ENCODE data around the gene EMX1. TPM values are rescaled to one million over a fixed set of nuclear protein-coding genes. Genes with fewer than 3 reads are reported as not detected.
A peak's percentile ranks its signal among the peaks of the same experiment; 100 is the strongest.

Gene EMX1
- total RNA-seq, 4 donors from 2014 or later, result not detected

DNA sequence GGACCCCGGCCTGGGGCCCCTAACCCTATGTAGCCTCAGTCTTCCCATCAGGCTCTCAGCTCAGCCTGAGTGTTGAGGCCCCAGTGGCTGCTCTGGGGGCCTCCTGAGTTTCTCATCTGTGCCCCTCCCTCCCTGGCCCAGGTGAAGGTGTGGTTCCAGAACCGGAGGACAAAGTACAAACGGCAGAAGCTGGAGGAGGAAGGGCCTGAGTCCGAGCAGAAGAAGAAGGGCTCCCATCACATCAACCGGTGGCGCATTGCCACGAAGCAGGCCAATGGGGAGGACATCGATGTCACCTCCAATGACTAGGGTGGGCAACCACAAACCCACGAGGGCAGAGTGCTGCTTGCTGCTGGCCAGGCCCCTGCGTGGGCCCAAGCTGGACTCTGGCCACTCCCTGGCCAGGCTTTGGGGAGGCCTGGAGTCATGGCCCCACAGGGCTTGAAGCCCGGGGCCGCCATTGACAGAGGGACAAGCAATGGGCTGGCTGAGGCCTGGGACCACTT, 16.4 kb downstream of the EMX1 start:
- 92% methylated on average over 11 of the region's 12 CpGs for WGBS
- TF ChIP-seq, protein P1, sequence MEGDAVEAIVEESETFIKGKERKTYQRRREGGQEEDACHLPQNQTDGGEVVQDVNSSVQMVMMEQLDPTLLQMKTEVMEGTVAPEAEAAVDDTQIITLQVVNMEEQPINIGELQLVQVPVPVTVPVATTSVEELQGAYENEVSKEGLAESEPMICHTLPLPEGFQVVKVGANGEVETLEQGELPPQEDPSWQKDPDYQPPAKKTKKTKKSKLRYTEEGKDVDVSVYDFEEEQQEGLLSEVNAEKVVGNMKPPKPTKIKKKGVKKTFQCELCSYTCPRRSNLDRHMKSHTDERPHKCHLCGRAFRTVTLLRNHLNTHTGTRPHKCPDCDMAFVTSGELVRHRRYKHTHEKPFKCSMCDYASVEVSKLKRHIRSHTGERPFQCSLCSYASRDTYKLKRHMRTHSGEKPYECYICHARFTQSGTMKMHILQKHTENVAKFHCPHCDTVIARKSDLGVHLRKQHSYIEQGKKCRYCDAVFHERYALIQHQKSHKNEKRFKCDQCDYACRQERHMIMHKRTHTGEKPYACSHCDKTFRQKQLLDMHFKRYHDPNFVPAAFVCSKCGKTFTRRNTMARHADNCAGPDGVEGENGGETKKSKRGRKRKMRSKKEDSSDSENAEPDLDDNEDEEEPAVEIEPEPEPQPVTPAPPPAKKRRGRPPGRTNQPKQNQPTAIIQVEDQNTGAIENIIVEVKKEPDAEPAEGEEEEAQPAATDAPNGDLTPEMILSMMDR (IDR thresholded peaks at IDR 0.05), result no peak
- no peak for TF ChIP-seq EP300 (IDR thresholded peaks at IDR 0.05)
- TF ChIP-seq POLR2A (IDR thresholded peaks at IDR 0.05; ENCODE audit: low read depth), result no peak
- no peak for TF ChIP-seq POLR2AphosphoS5 (IDR thresholded peaks at IDR 0.05)
- no peak for DNase-seq (ENCODE audit: extremely low spot score)
- intact Hi-C loops (cut with DNase I), result no loop called here
- no peaks in the 10 kb centered on the region for H3K36me3 ChIP-seq
- H3K27ac ChIP-seq (replicated peaks in 1 of 4), result no peak overlapping the region
- H3K4me1 ChIP-seq, result peaks cover 0 to 16% (median 12%) of the 10 kb centered on the region in 4 donors
- H3K4me3 ChIP-seq, result no peak overlapping the region
- peaks cover 0 to 56% (median 6%) of the 10 kb centered on the region in 4 donors for H3K27me3 ChIP-seq
- H3K9me3 ChIP-seq, result no peaks in the 10 kb centered on the region

DNA sequence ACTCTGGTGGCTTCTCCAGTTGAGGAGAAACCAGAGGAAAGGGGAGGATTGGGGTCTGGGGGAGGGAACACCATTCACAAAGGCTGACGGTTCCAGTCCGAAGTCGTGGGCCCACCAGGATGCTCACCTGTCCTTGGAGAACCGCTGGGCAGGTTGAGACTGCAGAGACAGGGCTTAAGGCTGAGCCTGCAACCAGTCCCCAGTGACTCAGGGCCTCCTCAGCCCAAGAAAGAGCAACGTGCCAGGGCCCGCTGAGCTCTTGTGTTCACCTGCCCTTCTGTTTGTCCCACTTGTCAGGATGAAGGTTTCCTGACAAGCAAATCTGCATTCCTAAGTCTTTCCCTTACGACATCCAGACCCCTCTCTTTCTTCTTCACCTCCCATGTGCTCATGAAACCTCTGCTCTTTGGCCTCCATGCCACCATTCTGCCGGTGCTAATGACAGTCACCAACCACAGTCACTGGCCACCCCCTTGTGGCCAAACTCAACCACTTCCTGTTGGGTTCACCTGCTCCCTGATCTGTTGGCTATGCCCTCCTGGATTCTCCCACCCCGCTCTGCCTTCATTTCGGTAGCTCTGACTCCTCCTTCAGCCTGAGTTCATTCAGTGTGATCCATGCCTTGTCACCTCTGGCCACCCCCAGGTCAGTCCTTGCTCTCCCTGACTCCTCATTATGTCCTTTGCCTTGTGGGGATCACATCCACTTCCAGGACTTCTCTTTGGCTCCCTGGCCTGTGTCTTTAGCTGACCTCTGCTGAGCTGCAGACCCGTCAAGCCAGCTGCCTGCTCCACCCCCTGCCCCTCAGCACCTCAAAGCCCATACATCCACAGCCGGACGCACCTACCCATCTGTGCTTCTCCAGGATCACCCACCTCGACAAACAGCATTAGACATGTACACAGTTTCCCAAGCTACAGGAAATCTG, 17.6 kb downstream of the EMX1 start:
- 89% methylated on average over 14 of the region's 14 CpGs for WGBS
- no peak for DNase-seq (ENCODE audit: extremely low spot score)

DNA sequence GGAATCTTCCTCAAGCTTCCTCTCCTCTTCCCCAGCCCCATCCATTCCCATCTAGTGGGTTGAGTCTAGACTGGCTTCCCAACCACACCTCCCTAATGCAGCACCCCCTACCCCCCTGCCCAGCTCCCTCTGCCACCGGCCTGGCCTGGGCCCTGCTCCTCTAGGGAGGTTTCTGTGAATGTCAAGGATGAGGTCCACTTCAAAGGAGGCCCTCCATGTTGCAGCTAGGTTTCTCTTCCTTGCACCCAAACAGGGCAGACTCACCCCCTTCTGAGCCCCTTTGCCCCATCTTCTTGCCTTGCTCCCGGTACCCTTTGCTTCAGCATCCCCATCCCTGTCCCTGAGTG, 18.3 kb downstream of the EMX1 start:
- TF ChIP-seq POLR2AphosphoS5 (IDR thresholded peaks at IDR 0.05), result no peak
- no peak for TF ChIP-seq EP300 (IDR thresholded peaks at IDR 0.05)
- TF ChIP-seq, protein P1 (IDR thresholded peaks at IDR 0.05), result no peak
- no peak for TF ChIP-seq POLR2A (IDR thresholded peaks at IDR 0.05; ENCODE audit: low read depth)
- no peak for DNase-seq (ENCODE audit: extremely low spot score)
- 96% methylated on average over 2 of the region's 2 CpGs for WGBS

More for the DNA sequence above, 17.6 kb downstream of the EMX1 start:
- H3K4me3 ChIP-seq, result no peak overlapping the region
- no peaks in the 10 kb centered on the region for H3K36me3 ChIP-seq
- peaks cover 0 to 44% (median 0%) of the 10 kb centered on the region in 4 donors for H3K27me3 ChIP-seq
- no peak overlapping the region for H3K27ac ChIP-seq (replicated peaks in 1 of 4)
- TF ChIP-seq, protein P1 (IDR thresholded peaks at IDR 0.05), result peak in 1 of 3 experiments; percentile 5
- TF ChIP-seq EP300 (IDR thresholded peaks at IDR 0.05), result no peak
- TF ChIP-seq POLR2A (IDR thresholded peaks at IDR 0.05; ENCODE audit: low read depth), result no peak
- no peak for TF ChIP-seq POLR2AphosphoS5 (IDR thresholded peaks at IDR 0.05)
- peaks cover 0 to 16% (median 12%) of the 10 kb centered on the region in 4 donors for H3K4me1 ChIP-seq
- intact Hi-C loops (cut with DNase I), result no loop called here
- H3K9me3 ChIP-seq, result no peaks in the 10 kb centered on the region

DNA sequence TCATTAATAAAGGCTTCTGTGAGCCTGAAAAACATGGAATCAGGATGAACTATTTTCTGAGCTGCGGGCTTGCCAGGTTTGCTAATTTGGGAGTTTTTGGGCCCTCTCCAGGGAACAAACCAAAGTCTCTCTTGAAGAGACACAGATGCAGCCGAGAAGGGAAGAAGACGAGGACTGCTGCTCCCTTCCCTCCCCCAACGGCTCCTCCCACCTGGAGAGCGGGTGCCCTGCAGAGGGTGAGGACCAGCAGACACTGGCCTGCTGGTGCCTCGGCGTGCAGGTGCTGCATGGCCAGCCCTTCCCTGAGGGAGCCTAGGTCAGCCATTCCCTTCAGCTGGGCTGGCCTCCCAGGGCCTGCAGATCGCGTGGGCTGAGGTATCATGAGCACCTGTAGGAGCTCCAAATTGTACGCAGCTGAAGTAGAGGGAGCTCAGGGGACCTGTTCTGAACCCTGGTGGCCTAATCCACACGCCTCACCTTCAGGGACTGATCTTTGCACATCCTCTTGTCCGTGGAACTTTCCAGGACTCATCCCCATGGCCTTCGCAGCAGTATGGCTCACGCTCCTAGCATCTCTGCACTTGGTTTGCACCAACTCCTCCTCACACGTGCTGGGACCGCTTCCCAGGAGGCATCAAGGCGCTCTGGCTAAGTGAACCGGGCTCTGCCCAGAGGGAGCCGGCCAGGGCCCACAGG, 19.5 kb downstream of the EMX1 start:
- intact Hi-C loops (cut with DNase I), result no loop called here
- DNase-seq (ENCODE audit: extremely low spot score), result no peak

More for the DNA sequence above, 18.3 kb downstream of the EMX1 start:
- H3K36me3 ChIP-seq, result no peaks in the 10 kb centered on the region
- no peak overlapping the region for H3K27ac ChIP-seq (replicated peaks in 1 of 4)
- peaks cover 0 to 16% (median 12%) of the 10 kb centered on the region in 4 donors for H3K4me1 ChIP-seq
- H3K9me3 ChIP-seq, result no peaks in the 10 kb centered on the region
- no peak overlapping the region for H3K4me3 ChIP-seq
- peaks cover 0 to 40% (median 0%) of the 10 kb centered on the region in 4 donors for H3K27me3 ChIP-seq
- intact Hi-C loops (cut with DNase I), result no loop called here

More for the DNA sequence above, 19.5 kb downstream of the EMX1 start:
- peaks cover 0 to 16% (median 12%) of the 10 kb centered on the region in 4 donors for H3K4me1 ChIP-seq
- H3K9me3 ChIP-seq, result no peaks in the 10 kb centered on the region
- TF ChIP-seq EP300 (IDR thresholded peaks at IDR 0.05), result no peak
- TF ChIP-seq, protein P1 (IDR thresholded peaks at IDR 0.05), result no peak
- no peak for TF ChIP-seq POLR2AphosphoS5 (IDR thresholded peaks at IDR 0.05)
- TF ChIP-seq POLR2A (IDR thresholded peaks at IDR 0.05; ENCODE audit: low read depth), result no peak
- peaks cover 0 to 30% (median 0%) of the 10 kb centered on the region in 4 donors for H3K27me3 ChIP-seq
- H3K27ac ChIP-seq (replicated peaks in 1 of 4), result no peak overlapping the region
- H3K4me3 ChIP-seq, result no peak overlapping the region
- H3K36me3 ChIP-seq, result no peaks in the 10 kb centered on the region
- WGBS, result 54% methylated on average over 12 of the region's 19 CpGs

Measured in esophagus muscularis mucosa (tissue), 4 donors.